Measurements from ENCODE around the gene TCL1A. TPM values are rescaled to one million over a fixed set of nuclear protein-coding genes. Genes with fewer than 3 reads are reported as not detected.

The TCL1A gene
- total and polyA plus RNA-seq, 10 of the 15 experiments (the other 5 are each of a cell fraction or from before 2014, with no cell fraction given), result 5.9 to 283 (median 113) TPM

- H3K79me2 ChIP-seq (ENCODE audit: control insufficient read depth, insufficient read depth, low read length), result no peaks in the 10 kb centered on the region
- H3K4me3 ChIP-seq, result no peak overlapping the region
- no peaks in the 10 kb centered on the region for H4K20me1 ChIP-seq (ENCODE audit: control insufficient read depth, insufficient read depth)
- WGBS (ENCODE audit: insufficient coverage, insufficient replicate concordance, low lambda C conversion rate, missing lambda C conversion rate), result 11% methylated on average over 5 of the region's 5 CpGs
- no peak overlapping the region for H3K9ac ChIP-seq (ENCODE audit: control insufficient read depth, insufficient read depth, low read length)
- DNase-seq (ENCODE audit: low read depth, low spot score) (no peak), FAIRE-seq (no peak), ATAC-seq (no peak)
- no peak overlapping the region for H2AFZ ChIP-seq (ENCODE audit: control insufficient read depth, low read depth, low read length)
- H3K27me3 ChIP-seq (replicated peaks in 1 of 2; ENCODE audit: control insufficient read depth in 2 of 2, insufficient read depth in 2 of 2, low read length in 1 of 2), result no peaks in the 10 kb centered on the region
- H3K4me2 ChIP-seq (ENCODE audit: control insufficient read depth, insufficient read depth), result no peak overlapping the region
- no peak overlapping the region for H3K27ac ChIP-seq (ENCODE audit: control insufficient read depth, insufficient read depth)
- ChIA-PET RAD21 (ENCODE audit: unreplicated experiment) (no interaction called here), CTCF (no interaction called here), SMC1A (ENCODE audit: uncharacterized antibody, unreplicated experiment) (no interaction called here), POLR2A (no interaction called here)
- no peaks in the 10 kb centered on the region; the same call in 2 of the 3 replicates for H3K9me3 ChIP-seq (replicated peaks; ENCODE audit: control insufficient read depth, insufficient read depth, low read length)
- no TSS peak for BruUV-seq (replicated peaks)
- intact Hi-C loops (cut with micrococcal nuclease; ENCODE audit: unreplicated experiment) (no loop called here), in situ Hi-C loops (cut with MboI) (no loop called here)
- H3K4me1 ChIP-seq (ENCODE audit: control insufficient read depth, insufficient read depth, low read length), result no peaks in the 10 kb centered on the region
- no peaks in the 10 kb centered on the region for H3K36me3 ChIP-seq (ENCODE audit: control insufficient read depth in 2 of 2, insufficient read depth in 2 of 2, low read length in 1 of 2)
- TF ChIP-seq MEF2B (IDR thresholded peaks at IDR 0.05; ENCODE audit: partially characterized antibody, poor library complexity, severe bottlenecking) (no peak), ASH2L (IDR thresholded peaks at IDR 0.05; ENCODE audit: borderline replicate concordance, low read depth) (no peak), MYC (IDR thresholded peaks at IDR 0.05; ENCODE audit: insufficient read depth, insufficient read length, insufficient replicate concordance, low read length, severe bottlenecking) (no peak), NFYB (IDR thresholded peaks at IDR 0.05; ENCODE audit: insufficient read depth, low read depth, low read length) (no peak), IRF3 (IDR thresholded peaks at IDR 0.05) (no peak), EP300 (IDR thresholded peaks at IDR 0.05; ENCODE audit: borderline replicate concordance in 1 of 2, control insufficient read depth in 1 of 2, low read depth in 2 of 2, low read length in 2 of 2) (no peak), TCF3 (IDR thresholded peaks at IDR 0.05; ENCODE audit: borderline replicate concordance, insufficient read depth, low read depth, low read length) (no peak), ZNF24 (IDR thresholded peaks at IDR 0.05) (no peak), RBBP5 (conservative IDR thresholded peaks at IDR 0.05) (no peak), HDAC6 (IDR thresholded peaks at IDR 0.05; ENCODE audit: unreplicated experiment) (no peak), PML (IDR thresholded peaks at IDR 0.05; ENCODE audit: low read length) (no peak), POU2F2 (IDR thresholded peaks at IDR 0.05; ENCODE audit: borderline replicate concordance, low read depth, low read length) (no peak), ZBED1 (IDR thresholded peaks at IDR 0.05; ENCODE audit: borderline replicate concordance) (no peak), EED (IDR thresholded peaks at IDR 0.05; ENCODE audit: low read depth) (no peak), HCFC1 (IDR thresholded peaks at IDR 0.05; ENCODE audit: low read length) (no peak), SREBF1 (IDR thresholded peaks at IDR 0.05; ENCODE audit: low read length) (no peak), USF1 (IDR thresholded peaks at IDR 0.05; ENCODE audit: borderline replicate concordance, extremely low read length, insufficient read depth, low read depth, low read length) (no peak), ATF2 (IDR thresholded peaks at IDR 0.05; ENCODE audit: low read length) (no peak), BHLHE40 (IDR thresholded peaks at IDR 0.05; ENCODE audit: borderline replicate concordance in 1 of 2, low read depth in 2 of 2, low read length in 1 of 2) (no peak), TBL1XR1 (IDR thresholded peaks at IDR 0.05; ENCODE audit: low read depth, low read length) (no peak)
Measured at GRCh38 chr14:95741038-95741490, 27.1 kb upstream of the TCL1A start.

All from GM12878 (cell line).